A673 (cell line): Measurements from ENCODE around the gene ADCYAP1. TPM values are rescaled to one million over a fixed set of nuclear protein-coding genes. Genes with fewer than 3 reads are reported as not detected.

Experiments used
- BruUV-seq: library from RNA; stranded (reverse); fragments of 400-500 nt; replicated peaks from 2 replicates; lab custom pipeline; 2021; lab: Mats Ljungman, UMichigan
- CTCF ChIA-PET: fragments of 300-600 bp; sonication (Branson Sonifier 250); formaldehyde crosslinking; loops from one replicate; lab custom pipeline; 2022; ENCODE audit warnings: antibody characterized with exemption; lab: Charles Lee
- POLR2A ChIA-PET: fragments of 300-600 bp; sonication (Branson Sonifier 250); formaldehyde crosslinking; loops from one replicate; lab custom pipeline; 2022; ENCODE audit warnings: antibody characterized with exemption; ENCODE audit not compliant: low non-redundant PET; lab: Charles Lee
- DNase-seq: peaks from one replicate; pipeline ENCODE4 v3.0.0-alpha.2; 2015; ENCODE audit warnings: low spot score
- H3K27ac ChIP-seq: fragments of 200-600 bp; sonication (generic); 2 replicates; pipeline ENCODE4 v1.5.1; 2016; ENCODE audit warnings: mixed run types, low read depth, mild to moderate bottlenecking, mixed read lengths, antibody characterized with exemption, low read length; ENCODE audit not compliant: poor library complexity, severe bottlenecking
- H3K27me3 ChIP-seq: fragments of 200-600 bp; sonication (generic); replicated peaks from 2 replicates; pipeline ENCODE4 v1.6.1; 2017; ENCODE audit warnings: mixed run types, low read depth, mild to moderate bottlenecking, mixed read lengths, antibody characterized with exemption, low read length; ENCODE audit not compliant: insufficient read depth, poor library complexity
- H3K36me3 ChIP-seq: fragments of 200-600 bp; sonication (generic); 2 replicates; pipeline ENCODE4 v1.6.1; 2016; ENCODE audit warnings: mixed run types, mild to moderate bottlenecking, mixed read lengths, antibody characterized with exemption, low read length; ENCODE audit not compliant: insufficient read depth, poor library complexity, severe bottlenecking
- H3K4me1 ChIP-seq: fragments of 200-600 bp; sonication (generic); 2 replicates; pipeline ENCODE4 v1.6.1; 2017; ENCODE audit warnings: mixed run types, mild to moderate bottlenecking, mixed read lengths, antibody characterized with exemption, low read length; ENCODE audit not compliant: insufficient read depth, poor library complexity, severe bottlenecking
- H3K4me3 ChIP-seq: fragments of 200-600 bp; sonication (generic); 2 replicates; pipeline ENCODE4 v1.5.1; 2016; ENCODE audit warnings: low read depth, mixed run types, mild to moderate bottlenecking, mixed read lengths, low read length; ENCODE audit not compliant: poor library complexity, severe bottlenecking
- H3K9me3 ChIP-seq: fragments of 200-600 bp; sonication (generic); 2 replicates; pipeline ENCODE4 v1.6.1; 2016; ENCODE audit warnings: mixed run types, low read depth, mild to moderate bottlenecking, mixed read lengths, antibody characterized with exemption, low read length; ENCODE audit not compliant: poor library complexity, severe bottlenecking
- EZH2 ChIP-seq: fragments of 200-600 bp; sonication (generic); IDR thresholded peaks from 2 replicates; pipeline ENCODE4 v1.6.1; 2017; ENCODE audit warnings: borderline replicate concordance, low read depth, mild to moderate bottlenecking, mixed read lengths, antibody characterized with exemption, low read length; ENCODE audit not compliant: poor library complexity, severe bottlenecking
- intact Hi-C: fragments of 100-400 bp; cut with micrococcal nuclease; formaldehyde crosslinking; loops from one replicate; pipeline ENCODE4 v1.10.0; 2022; ENCODE audit not compliant: unreplicated experiment
- total RNA-seq: library from RNA; stranded (reverse); gene quantifications from 2 replicates; pipeline ENCODE4 v1.2.3, GENCODE V29; 2021
- TF ChIP-seq, protein P1 (sequence below): fragments of 300-800, 200-600 bp; sonication (generic); conservative IDR thresholded peaks from 2 replicates; pipeline ENCODE4 v1.5.1; 2017; ENCODE audit warnings: low read depth, mild to moderate bottlenecking, antibody characterized with exemption, low read length, moderate library complexity, mixed read lengths

Gene ADCYAP1
- total RNA-seq, 1 experiment from 2014 or later: not detected

DNA sequence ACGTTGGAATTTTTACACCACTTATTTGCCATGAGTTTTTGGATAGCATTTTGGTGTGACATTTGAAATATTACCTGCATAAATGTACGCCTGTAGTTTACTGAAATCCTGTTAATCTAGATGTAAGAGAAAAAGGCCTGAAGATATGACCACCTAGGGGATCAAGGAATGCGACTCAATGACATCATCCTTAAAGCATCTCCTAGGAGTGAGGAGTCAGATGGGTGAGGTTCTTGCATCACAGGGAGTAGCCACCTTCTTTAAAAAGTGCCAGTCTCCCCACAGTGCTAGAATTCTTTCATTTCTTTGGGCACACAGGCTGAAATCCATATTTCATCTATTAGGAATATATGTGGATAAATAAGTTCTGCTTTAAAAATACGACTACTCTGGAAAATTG, 34.5 kb downstream of the ADCYAP1 start:
- Histone ChIP-seq H3K36me3 (no peaks in the 10 kb centered on the region), H3K9me3 (no peaks in the 10 kb centered on the region), H3K4me1 (no peaks in the 10 kb centered on the region), H3K4me3 (no peak overlapping the region), H3K27ac (no peak overlapping the region), H3K27me3 (peaks cover 48% of the 10 kb centered on the region)
- DNase-seq: no peak
- CTCF ChIA-PET: no interaction called here
- intact Hi-C loops: no loop called here
- TF ChIP-seq EZH2: no peak
- TF ChIP-seq, protein P1, sequence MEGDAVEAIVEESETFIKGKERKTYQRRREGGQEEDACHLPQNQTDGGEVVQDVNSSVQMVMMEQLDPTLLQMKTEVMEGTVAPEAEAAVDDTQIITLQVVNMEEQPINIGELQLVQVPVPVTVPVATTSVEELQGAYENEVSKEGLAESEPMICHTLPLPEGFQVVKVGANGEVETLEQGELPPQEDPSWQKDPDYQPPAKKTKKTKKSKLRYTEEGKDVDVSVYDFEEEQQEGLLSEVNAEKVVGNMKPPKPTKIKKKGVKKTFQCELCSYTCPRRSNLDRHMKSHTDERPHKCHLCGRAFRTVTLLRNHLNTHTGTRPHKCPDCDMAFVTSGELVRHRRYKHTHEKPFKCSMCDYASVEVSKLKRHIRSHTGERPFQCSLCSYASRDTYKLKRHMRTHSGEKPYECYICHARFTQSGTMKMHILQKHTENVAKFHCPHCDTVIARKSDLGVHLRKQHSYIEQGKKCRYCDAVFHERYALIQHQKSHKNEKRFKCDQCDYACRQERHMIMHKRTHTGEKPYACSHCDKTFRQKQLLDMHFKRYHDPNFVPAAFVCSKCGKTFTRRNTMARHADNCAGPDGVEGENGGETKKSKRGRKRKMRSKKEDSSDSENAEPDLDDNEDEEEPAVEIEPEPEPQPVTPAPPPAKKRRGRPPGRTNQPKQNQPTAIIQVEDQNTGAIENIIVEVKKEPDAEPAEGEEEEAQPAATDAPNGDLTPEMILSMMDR: no peak
- no TSS peak for BruUV-seq
- POLR2A ChIA-PET: no interaction called here

- Histone ChIP-seq H3K27ac (no peak overlapping the region), H3K4me3 (no peak overlapping the region), H3K27me3 (peaks cover 41% of the 10 kb centered on the region), H3K36me3 (no peaks in the 10 kb centered on the region), H3K9me3 (no peaks in the 10 kb centered on the region), H3K4me1 (no peaks in the 10 kb centered on the region)
- BruUV-seq: no TSS peak
- ChIA-PET POLR2A (no interaction called here), CTCF (no interaction called here)
- no peak for DNase-seq
- TF ChIP-seq, protein P1: no peak
- TF ChIP-seq EZH2: no peak
- intact Hi-C loops: no loop called here
These were observed 35.3 kb downstream of the ADCYAP1 start for GRCh38 chr18:939958-940357.

GRCh38 chr18:941331-941730, 36.7 kb downstream of the ADCYAP1 start:
- H3K27me3 ChIP-seq: peaks cover 31% of the 10 kb centered on the region
- H3K36me3 ChIP-seq: no peaks in the 10 kb centered on the region
- TF ChIP-seq, protein P1: no peak
- TF ChIP-seq EZH2: no peak
- H3K4me1 ChIP-seq: no peaks in the 10 kb centered on the region
- no peaks in the 10 kb centered on the region for H3K9me3 ChIP-seq
- no TSS peak for BruUV-seq
- H3K4me3 ChIP-seq: no peak overlapping the region
- intact Hi-C loops: no loop called here
- POLR2A ChIA-PET: no interaction called here
- CTCF ChIA-PET: no interaction called here
- DNase-seq: no peak
- no peak overlapping the region for H3K27ac ChIP-seq
